ENCODE results near the gene PHLPP2.
A peak's percentile ranks its signal among the peaks of the same experiment; 100 is the strongest.

Gene PHLPP2

GRCh38 chr16:71724320-71724751 lies at the start of gene PHLPP2:
Gene PHLPP2 (minus strand): TSS chr16:71724701. CDS start chr16:71714795, 9,906 bp downstream.
- Histone ChIP-seq H3K4me3 (ENCODE audit: low read depth in 1 of 5, low read length in 5 of 5) (peak within 1 kb of the TSS; percentile 73 to 87 (median 82)), H3K36me3 (ENCODE audit: control insufficient read depth in 5 of 5, insufficient read depth in 5 of 5, low read length in 5 of 5) (no peaks in the 10 kb centered on the region), H3K9ac (ENCODE audit: low read length in 5 of 5) (peak within 1 kb of the TSS in 4 of 5 donors; percentile 68 to 83 (median 81)), H3K27ac (ENCODE audit: low read depth, low read length) (peak within 1 kb of the TSS; percentile 74), H3K27me3 (ENCODE audit: control insufficient read depth in 5 of 5, insufficient read depth in 4 of 5, low read length in 5 of 5) (no peaks in the 10 kb centered on the region), H3K4me1 (ENCODE audit: control insufficient read depth in 5 of 5, insufficient read depth in 5 of 5, low read length in 5 of 5) (peaks cover 5 to 35% (median 30%) of the 10 kb centered on the region in 5 donors), H3K9me3 (ENCODE audit: control insufficient read depth in 5 of 5, low read length in 5 of 5) (no peaks in the 10 kb centered on the region)

- H3K36me3 ChIP-seq (ENCODE audit: control insufficient read depth in 5 of 5, insufficient read depth in 5 of 5, low read length in 5 of 5), result peaks cover 29 to 59% (median 44%) of the 10 kb centered on the region in 5 donors
- H3K9ac ChIP-seq (ENCODE audit: low read length in 5 of 5), result no peak overlapping the region
- no peaks in the 10 kb centered on the region for H3K27me3 ChIP-seq (ENCODE audit: control insufficient read depth in 5 of 5, insufficient read depth in 4 of 5, low read length in 5 of 5)
- no peak overlapping the region for H3K4me3 ChIP-seq (ENCODE audit: low read depth in 1 of 5, low read length in 5 of 5)
- H3K27ac ChIP-seq (ENCODE audit: low read depth, low read length), result no peak overlapping the region
- H3K9me3 ChIP-seq (ENCODE audit: control insufficient read depth in 5 of 5, low read length in 5 of 5), result no peaks in the 10 kb centered on the region
- peaks cover 0 to 9% (median 0%) of the 10 kb centered on the region in 5 donors for H3K4me1 ChIP-seq (ENCODE audit: control insufficient read depth in 5 of 5, insufficient read depth in 5 of 5, low read length in 5 of 5)
These were observed 47.1 kb upstream of the PHLPP2 start for GRCh38 chr16:71771571-71771970.

- Histone ChIP-seq H3K4me3 (ENCODE audit: low read depth in 1 of 5, low read length in 5 of 5) (no peak overlapping the region), H3K27ac (ENCODE audit: low read depth, low read length) (no peak overlapping the region), H3K36me3 (ENCODE audit: control insufficient read depth in 5 of 5, insufficient read depth in 5 of 5, low read length in 5 of 5) (peaks cover 24 to 61% (median 47%) of the 10 kb centered on the region in 5 donors), H3K9me3 (ENCODE audit: control insufficient read depth in 5 of 5, low read length in 5 of 5) (no peaks in the 10 kb centered on the region), H3K9ac (ENCODE audit: low read length in 5 of 5) (no peak overlapping the region), H3K27me3 (ENCODE audit: control insufficient read depth in 5 of 5, insufficient read depth in 4 of 5, low read length in 5 of 5) (no peaks in the 10 kb centered on the region), H3K4me1 (ENCODE audit: control insufficient read depth in 5 of 5, insufficient read depth in 5 of 5, low read length in 5 of 5) (peaks cover 0 to 11% (median 0%) of the 10 kb centered on the region in 5 donors)
These were observed 44.7 kb upstream of the PHLPP2 start for GRCh38 chr16:71769222-71769621.

GRCh38 chr16:71767060-71767900 lies 42.8 kb upstream of the PHLPP2 start:
- H3K9ac ChIP-seq (ENCODE audit: low read length in 5 of 5), result no peak overlapping the region
- peaks cover 0 to 11% (median 0%) of the 10 kb centered on the region in 5 donors for H3K4me1 ChIP-seq (ENCODE audit: control insufficient read depth in 5 of 5, insufficient read depth in 5 of 5, low read length in 5 of 5)
- H3K27me3 ChIP-seq (ENCODE audit: control insufficient read depth in 5 of 5, insufficient read depth in 4 of 5, low read length in 5 of 5), result no peaks in the 10 kb centered on the region
- peaks cover 37 to 60% (median 43%) of the 10 kb centered on the region in 5 donors for H3K36me3 ChIP-seq (ENCODE audit: control insufficient read depth in 5 of 5, insufficient read depth in 5 of 5, low read length in 5 of 5)
- no peaks in the 10 kb centered on the region for H3K9me3 ChIP-seq (ENCODE audit: control insufficient read depth in 5 of 5, low read length in 5 of 5)
- no peak overlapping the region for H3K4me3 ChIP-seq (ENCODE audit: low read depth in 1 of 5, low read length in 5 of 5)
- H3K27ac ChIP-seq (ENCODE audit: low read depth, low read length), result no peak overlapping the region

DNA sequence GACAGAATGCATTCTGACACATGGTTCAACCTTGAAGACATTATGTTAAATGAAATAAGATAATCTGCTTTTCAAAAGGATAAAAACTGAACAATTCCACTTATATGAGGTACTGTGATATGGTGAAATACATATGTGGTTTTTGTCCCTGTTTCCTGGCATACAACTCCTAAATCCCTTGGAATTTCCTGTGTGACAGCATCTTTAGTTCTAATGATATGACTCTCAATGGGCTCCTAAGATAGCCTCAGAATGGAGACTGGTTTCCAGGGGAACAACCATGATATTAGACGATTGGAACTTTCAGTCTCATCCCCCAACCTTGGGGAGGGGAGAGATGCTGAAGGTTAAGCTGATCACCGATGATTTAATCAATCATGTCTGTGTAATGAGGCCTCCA lies 37.7 kb upstream of the PHLPP2 start:
- Histone ChIP-seq H3K9ac (ENCODE audit: low read length in 5 of 5) (no peak overlapping the region), H3K4me1 (ENCODE audit: control insufficient read depth in 5 of 5, insufficient read depth in 5 of 5, low read length in 5 of 5) (peaks cover 0 to 8% (median 0%) of the 10 kb centered on the region in 5 donors), H3K4me3 (ENCODE audit: low read depth in 1 of 5, low read length in 5 of 5) (no peak overlapping the region), H3K36me3 (ENCODE audit: control insufficient read depth in 5 of 5, insufficient read depth in 5 of 5, low read length in 5 of 5) (peaks cover 48 to 65% (median 54%) of the 10 kb centered on the region in 5 donors), H3K27me3 (ENCODE audit: control insufficient read depth in 5 of 5, insufficient read depth in 4 of 5, low read length in 5 of 5) (no peaks in the 10 kb centered on the region), H3K9me3 (ENCODE audit: control insufficient read depth in 5 of 5, low read length in 5 of 5) (no peaks in the 10 kb centered on the region), H3K27ac (ENCODE audit: low read depth, low read length) (no peak overlapping the region)

DNA sequence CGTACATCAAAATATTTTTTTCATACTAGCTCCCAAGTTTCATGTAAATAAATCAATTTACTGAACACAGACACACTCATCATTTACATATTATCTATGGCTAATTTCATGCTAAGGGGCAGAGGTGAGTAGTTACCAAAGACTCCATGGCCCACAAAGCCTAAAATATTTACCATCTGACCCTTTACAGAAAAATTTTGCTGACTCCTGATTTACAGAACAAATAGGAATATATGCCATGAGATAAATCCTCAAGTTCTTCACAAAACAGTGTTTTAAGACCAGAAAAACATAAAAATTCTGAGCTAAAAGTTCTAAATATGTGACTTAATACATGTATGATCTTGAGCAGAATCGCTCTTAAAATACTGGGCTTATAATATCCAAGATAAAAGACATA lies 36.6 kb upstream of the PHLPP2 start:
- Histone ChIP-seq H3K27me3 (ENCODE audit: control insufficient read depth in 5 of 5, insufficient read depth in 4 of 5, low read length in 5 of 5) (no peaks in the 10 kb centered on the region), H3K9me3 (ENCODE audit: control insufficient read depth in 5 of 5, low read length in 5 of 5) (no peaks in the 10 kb centered on the region), H3K4me1 (ENCODE audit: control insufficient read depth in 5 of 5, insufficient read depth in 5 of 5, low read length in 5 of 5) (no peaks in the 10 kb centered on the region), H3K4me3 (ENCODE audit: low read depth in 1 of 5, low read length in 5 of 5) (no peak overlapping the region), H3K27ac (ENCODE audit: low read depth, low read length) (no peak overlapping the region), H3K36me3 (ENCODE audit: control insufficient read depth in 5 of 5, insufficient read depth in 5 of 5, low read length in 5 of 5) (peaks cover 52 to 76% (median 64%) of the 10 kb centered on the region in 5 donors), H3K9ac (ENCODE audit: low read length in 5 of 5) (no peak overlapping the region)

- Histone ChIP-seq H3K27ac (ENCODE audit: low read depth, low read length) (no peak overlapping the region), H3K4me3 (ENCODE audit: low read depth in 1 of 5, low read length in 5 of 5) (no peak overlapping the region), H3K9me3 (ENCODE audit: control insufficient read depth in 5 of 5, low read length in 5 of 5) (no peaks in the 10 kb centered on the region), H3K36me3 (ENCODE audit: control insufficient read depth in 5 of 5, insufficient read depth in 5 of 5, low read length in 5 of 5) (peaks cover 43 to 85% (median 81%) of the 10 kb centered on the region in 5 donors), H3K27me3 (ENCODE audit: control insufficient read depth in 5 of 5, insufficient read depth in 4 of 5, low read length in 5 of 5) (no peaks in the 10 kb centered on the region), H3K9ac (ENCODE audit: low read length in 5 of 5) (no peak overlapping the region), H3K4me1 (ENCODE audit: control insufficient read depth in 5 of 5, insufficient read depth in 5 of 5, low read length in 5 of 5) (no peaks in the 10 kb centered on the region)
These were observed 33.8 kb upstream of the PHLPP2 start for GRCh38 chr16:71758293-71758760.

DNA sequence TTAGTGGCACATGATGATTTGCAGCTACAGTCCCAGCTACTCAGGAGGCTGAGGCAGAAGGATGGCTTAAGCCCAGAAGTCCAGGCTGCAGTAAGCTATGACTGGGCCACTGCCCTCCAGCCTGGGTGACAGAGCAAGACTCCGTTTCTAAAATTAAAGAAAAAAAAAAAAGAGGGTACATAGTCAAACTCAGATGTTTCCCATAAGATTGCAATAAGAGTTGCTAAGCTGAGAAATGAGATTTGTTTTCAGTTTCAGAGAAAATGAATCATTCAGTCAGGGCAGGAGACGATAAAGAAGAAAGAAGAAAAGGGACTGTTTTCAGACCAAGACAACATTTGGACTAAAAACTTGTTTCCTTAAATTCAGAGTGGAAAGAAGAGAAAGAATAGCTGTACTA lies 30.2 kb upstream of the PHLPP2 start:
- Histone ChIP-seq H3K4me1 (ENCODE audit: control insufficient read depth in 5 of 5, insufficient read depth in 5 of 5, low read length in 5 of 5) (no peaks in the 10 kb centered on the region), H3K9ac (ENCODE audit: low read length in 5 of 5) (no peak overlapping the region), H3K36me3 (ENCODE audit: control insufficient read depth in 5 of 5, insufficient read depth in 5 of 5, low read length in 5 of 5) (peaks cover 44 to 75% (median 63%) of the 10 kb centered on the region in 5 donors), H3K4me3 (ENCODE audit: low read depth in 1 of 5, low read length in 5 of 5) (no peak overlapping the region), H3K27ac (ENCODE audit: low read depth, low read length) (no peak overlapping the region), H3K9me3 (ENCODE audit: control insufficient read depth in 5 of 5, low read length in 5 of 5) (no peaks in the 10 kb centered on the region), H3K27me3 (ENCODE audit: control insufficient read depth in 5 of 5, insufficient read depth in 4 of 5, low read length in 5 of 5) (no peaks in the 10 kb centered on the region)

- no peak overlapping the region for H3K9ac ChIP-seq (ENCODE audit: low read length in 5 of 5)
- H3K9me3 ChIP-seq (ENCODE audit: control insufficient read depth in 5 of 5, low read length in 5 of 5), result no peaks in the 10 kb centered on the region
- no peaks in the 10 kb centered on the region for H3K4me1 ChIP-seq (ENCODE audit: control insufficient read depth in 5 of 5, insufficient read depth in 5 of 5, low read length in 5 of 5)
- no peak overlapping the region for H3K4me3 ChIP-seq (ENCODE audit: low read depth in 1 of 5, low read length in 5 of 5)
- no peak overlapping the region for H3K27ac ChIP-seq (ENCODE audit: low read depth, low read length)
- no peaks in the 10 kb centered on the region for H3K27me3 ChIP-seq (ENCODE audit: control insufficient read depth in 5 of 5, insufficient read depth in 4 of 5, low read length in 5 of 5)
- peaks cover 44 to 77% (median 66%) of the 10 kb centered on the region in 5 donors for H3K36me3 ChIP-seq (ENCODE audit: control insufficient read depth in 5 of 5, insufficient read depth in 5 of 5, low read length in 5 of 5)
These were observed 29.6 kb upstream of the PHLPP2 start for GRCh38 chr16:71754108-71754507.

- no peak overlapping the region for H3K27ac ChIP-seq (ENCODE audit: low read depth, low read length)
- peak overlapping the region in 1 of 5 donors; percentile 24 for H3K9ac ChIP-seq (ENCODE audit: low read length in 5 of 5)
- no peaks in the 10 kb centered on the region for H3K4me1 ChIP-seq (ENCODE audit: control insufficient read depth in 5 of 5, insufficient read depth in 5 of 5, low read length in 5 of 5)
- no peak overlapping the region for H3K4me3 ChIP-seq (ENCODE audit: low read depth in 1 of 5, low read length in 5 of 5)
- H3K9me3 ChIP-seq (ENCODE audit: control insufficient read depth in 5 of 5, low read length in 5 of 5), result no peaks in the 10 kb centered on the region
- H3K36me3 ChIP-seq (ENCODE audit: control insufficient read depth in 5 of 5, insufficient read depth in 5 of 5, low read length in 5 of 5), result peaks cover 44 to 78% (median 59%) of the 10 kb centered on the region in 5 donors
- no peaks in the 10 kb centered on the region for H3K27me3 ChIP-seq (ENCODE audit: control insufficient read depth in 5 of 5, insufficient read depth in 4 of 5, low read length in 5 of 5)
These were observed 23.7 kb upstream of the PHLPP2 start for GRCh38 chr16:71748226-71748625.

Measured in subcutaneous abdominal adipose tissue (tissue), 5 donors.